CD4-positive, alpha-beta memory T cell (primary cell): ENCODE data around the gene ARL17B. TPM values are rescaled to one million over a fixed set of nuclear protein-coding genes. Genes with fewer than 3 reads are reported as not detected.
"Not testable (repeated sequence)": the region's sequence is repeated elsewhere in the genome, so short reads cannot be mapped to it uniquely, and the experiment has no call there.

Experiments
- CTCF ChIA-PET: fragments of 350-600 bp; sonication (Branson Sonifier 250); formaldehyde crosslinking; loops from one replicate; lab custom pipeline; 2021; ENCODE audit warnings: inconsistent platforms; ENCODE audit not compliant: partially characterized antibody; lab: Charles Lee
- POLR2A ChIA-PET: fragments of 350-600 bp; sonication (Branson Sonifier 250); formaldehyde crosslinking; loops from one replicate; lab custom pipeline; 2021; ENCODE audit not compliant: partially characterized antibody; lab: Charles Lee
- DNase-seq, 5 donors: peaks; one replicate each; pipeline versions ENCODE4 v3.0.0 to v3.0.0-alpha.2; 2020 to 2022; ENCODE audit warnings: mixed read lengths in 1 of 5
- H3K27ac ChIP-seq: one replicate; pipeline ENCODE4 v1.7.0; 2013; ENCODE audit warnings: low read depth, low read length
- H3K27me3 ChIP-seq: 2 replicates; pipeline ENCODE4 v1.7.0; 2013; ENCODE audit warnings: mild to moderate bottlenecking, low read length, moderate library complexity; ENCODE audit not compliant: insufficient read depth
- H3K36me3 ChIP-seq: 2 replicates; pipeline ENCODE4 v1.7.0; 2013; ENCODE audit warnings: mild to moderate bottlenecking, low read length, moderate library complexity; ENCODE audit not compliant: insufficient read depth
- H3K4me1 ChIP-seq: 2 replicates; pipeline ENCODE4 v1.7.0; 2013; ENCODE audit warnings: mild to moderate bottlenecking, low read length, moderate library complexity; ENCODE audit not compliant: insufficient read depth
- H3K4me3 ChIP-seq, 2 donors: one replicate each; pipeline ENCODE4 v1.7.0; 2013; ENCODE audit warnings: low read length in 2 of 2, mild to moderate bottlenecking in 1 of 2
- H3K9me3 ChIP-seq, 2 donors: one replicate each; pipeline ENCODE4 v1.7.0; 2013; ENCODE audit warnings: low read length in 2 of 2, control low read depth in 1 of 2; ENCODE audit not compliant: control insufficient read depth in 1 of 2
- H3K27ac Mint-ChIP-seq, 7 donors: one replicate each; pipeline ENCODE4 v1.8.0; 2020 to 2021; ENCODE audit warnings: mixed read lengths in 7 of 7, mild to moderate bottlenecking in 6 of 7, inconsistent platforms in 3 of 7, moderate library complexity in 3 of 7
- H3K27me3 Mint-ChIP-seq, 2 donors: one replicate each; pipeline ENCODE4 v1.8.0; 2020 to 2021; ENCODE audit warnings: mixed read lengths in 2 of 2
- H3K36me3 Mint-ChIP-seq, 2 donors: one replicate each; pipeline ENCODE4 v1.8.0; 2020 to 2021; ENCODE audit warnings: mixed read lengths in 2 of 2, inconsistent platforms in 1 of 2, mild to moderate bottlenecking in 1 of 2
- H3K4me1 Mint-ChIP-seq, 4 donors: one replicate each; pipeline ENCODE4 v1.8.0; 2020 to 2021; ENCODE audit warnings: mixed read lengths in 4 of 4, mild to moderate bottlenecking in 1 of 4
- H3K4me3 Mint-ChIP-seq, 8 donors: one replicate each; pipeline ENCODE4 v1.8.0; 2020 to 2021; ENCODE audit warnings: mixed read lengths in 8 of 8, mild to moderate bottlenecking in 7 of 8, moderate library complexity in 6 of 8, inconsistent platforms in 3 of 8
- H3K9me3 Mint-ChIP-seq, 8 donors: one replicate each; pipeline ENCODE4 v1.8.0; 2020 to 2021; ENCODE audit warnings: mixed read lengths in 8 of 8, mild to moderate bottlenecking in 5 of 8, inconsistent platforms in 3 of 8, moderate library complexity in 1 of 8
- intact Hi-C: fragments of 100-400 bp; cut with micrococcal nuclease; formaldehyde crosslinking; loops from one replicate; pipeline ENCODE4 v1.15.1; 2023
- polyA plus RNA-seq, 2 donors: library from polyadenylated mRNA; unstranded; fragments of 300-500 nt; fragmentation: Illumina TruSeq; gene quantifications; one replicate each; pipeline ENCODE4 v1.2.3, GENCODE V29; 2021
- total RNA-seq, 2 experiments: library from RNA; stranded (reverse); gene quantifications; one replicate each; pipeline ENCODE4 v1.2.3, GENCODE V29; 2021

ARL17B gene
- total and polyA plus RNA-seq, 4 experiments from 2014 or later = 31.6 to 40.2 (median 37.5) TPM

DNA sequence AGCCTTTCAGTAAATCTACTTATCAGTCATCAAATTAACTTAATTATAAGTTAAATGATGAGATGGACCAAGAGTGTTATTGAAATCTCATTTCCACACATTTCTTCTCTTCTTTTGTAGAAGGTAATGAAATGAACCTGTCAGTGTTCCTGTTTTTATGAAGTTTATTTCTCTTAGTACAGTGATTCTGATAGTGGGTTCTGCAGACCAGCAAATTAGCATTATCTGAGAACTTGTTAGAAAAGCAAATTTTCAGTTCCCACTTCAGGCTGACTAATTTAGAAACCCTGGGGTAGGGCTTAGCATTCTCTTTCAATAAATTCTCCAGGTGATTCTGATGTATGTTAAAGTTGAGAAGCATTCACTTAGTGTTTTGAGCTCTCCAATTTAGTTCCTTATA lies 23.9 kb upstream of the ARL17B start:
- H3K27ac ChIP-seq, H3K27ac Mint-ChIP-seq, H3K9me3 ChIP-seq, H3K27me3 Mint-ChIP-seq, CTCF ChIA-PET, DNase-seq, H3K36me3 Mint-ChIP-seq, POLR2A ChIA-PET, H3K4me1 Mint-ChIP-seq, H3K36me3 ChIP-seq, H3K4me3 Mint-ChIP-seq, H3K4me1 ChIP-seq, intact Hi-C loops, H3K4me3 ChIP-seq, H3K27me3 ChIP-seq, H3K9me3 Mint-ChIP-seq: not testable (repeated sequence)

DNA sequence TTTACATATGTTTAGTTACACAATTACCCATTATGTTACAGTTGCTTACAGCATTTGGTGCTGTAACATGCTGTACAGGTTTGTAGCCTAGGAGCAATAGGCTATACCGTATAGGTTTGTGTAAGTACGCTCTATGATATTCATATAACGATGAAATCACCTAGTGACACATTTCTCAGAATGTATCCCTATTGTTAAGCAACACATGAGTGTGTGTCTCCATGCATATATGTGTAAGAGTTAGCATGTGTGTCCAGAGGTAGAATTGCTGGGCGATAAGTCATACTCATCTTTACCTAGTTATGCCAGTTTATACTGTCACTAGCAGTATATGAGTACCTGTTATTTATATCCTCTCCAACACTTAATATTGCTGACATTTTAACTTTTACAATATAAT lies 21.6 kb upstream of the ARL17B start:
- H3K27me3 Mint-ChIP-seq, H3K9me3 ChIP-seq, DNase-seq, H3K4me3 Mint-ChIP-seq, H3K27ac ChIP-seq, H3K27me3 ChIP-seq, H3K4me1 ChIP-seq, intact Hi-C loops, H3K36me3 ChIP-seq, H3K27ac Mint-ChIP-seq, CTCF ChIA-PET, H3K9me3 Mint-ChIP-seq, H3K4me1 Mint-ChIP-seq, H3K36me3 Mint-ChIP-seq, POLR2A ChIA-PET, H3K4me3 ChIP-seq: not testable (repeated sequence)

DNA sequence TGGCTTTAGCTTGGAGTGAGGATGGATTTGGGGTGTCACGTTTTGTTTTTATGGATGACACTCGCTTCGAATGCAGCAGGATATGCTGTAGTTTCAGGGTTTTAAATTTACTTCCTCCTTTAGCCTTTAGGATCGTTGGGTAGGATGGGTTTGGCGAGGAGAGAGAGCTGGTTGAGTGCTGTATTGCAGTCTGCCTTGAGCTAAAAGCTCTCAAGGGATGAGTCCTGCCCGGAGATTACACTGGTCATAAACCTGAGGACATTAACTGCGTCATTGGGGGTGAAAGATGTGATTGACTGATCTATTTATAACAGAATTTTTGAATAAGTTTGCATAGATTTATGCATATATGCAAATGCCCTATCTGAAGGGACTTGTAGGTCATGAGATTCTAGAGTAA lies 11.9 kb upstream of the ARL17B start:
- H3K4me3 Mint-ChIP-seq, intact Hi-C loops: not testable (repeated sequence)

DNA sequence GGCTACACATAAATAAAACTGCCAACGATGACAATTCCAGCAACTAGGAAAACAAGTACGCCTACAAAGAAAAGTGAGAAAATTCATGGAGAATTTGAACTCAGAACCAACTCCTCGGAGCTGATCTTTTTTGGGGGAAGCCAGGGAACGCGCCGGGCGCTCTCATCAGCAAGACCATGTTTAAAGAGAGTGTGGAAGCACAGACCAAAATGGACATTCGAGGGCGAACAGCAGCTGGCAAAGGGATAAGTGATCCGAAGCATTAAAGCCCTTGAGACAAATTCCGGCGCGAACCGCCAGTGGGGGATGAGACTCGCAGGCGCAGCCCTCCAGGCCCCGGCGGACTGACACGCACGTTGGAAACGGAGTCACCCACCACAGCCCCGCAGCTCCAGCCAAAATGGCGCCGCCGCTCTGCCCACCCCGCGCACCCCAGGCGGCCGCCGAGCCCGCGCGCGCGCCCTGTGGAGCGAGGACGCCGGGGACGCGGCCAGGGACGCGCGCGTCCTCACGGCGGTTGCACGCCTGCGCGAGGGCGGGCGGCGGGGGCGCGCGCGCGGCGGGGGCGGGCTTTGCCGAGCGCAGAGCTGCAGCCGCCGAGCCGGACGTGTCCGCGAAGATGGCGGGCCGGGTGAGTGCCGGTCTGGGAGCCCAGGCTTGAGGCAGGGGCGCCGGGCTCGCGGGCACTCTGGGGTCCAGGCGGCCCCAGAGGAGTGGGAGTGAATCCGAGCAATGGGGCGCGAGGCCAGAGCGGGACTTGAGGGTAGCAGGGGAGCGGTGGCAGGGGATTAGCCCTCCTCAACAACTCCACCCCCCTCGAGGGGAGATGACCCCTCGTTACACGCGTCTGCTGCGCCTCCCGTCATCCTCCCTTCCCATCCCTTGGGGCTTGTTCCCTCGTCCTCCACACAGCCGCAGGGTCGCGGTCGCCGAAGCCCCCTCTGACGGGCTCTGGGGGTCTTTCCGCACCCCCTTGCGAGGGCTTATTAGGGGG lies 11.0 kb upstream of the ARL17B start:
- H3K27me3 Mint-ChIP-seq, H3K4me1 Mint-ChIP-seq, H3K27ac ChIP-seq, H3K27me3 ChIP-seq, DNase-seq, POLR2A ChIA-PET, intact Hi-C loops, H3K4me1 ChIP-seq, CTCF ChIA-PET, H3K27ac Mint-ChIP-seq, H3K36me3 ChIP-seq, H3K4me3 Mint-ChIP-seq, H3K9me3 ChIP-seq, H3K36me3 Mint-ChIP-seq, H3K4me3 ChIP-seq, H3K9me3 Mint-ChIP-seq: not testable (repeated sequence)

More for the DNA sequence above, 11.9 kb upstream of the ARL17B start:
- H3K4me1 Mint-ChIP-seq, H3K36me3 ChIP-seq, DNase-seq, H3K4me3 ChIP-seq, CTCF ChIA-PET, H3K9me3 Mint-ChIP-seq, H3K9me3 ChIP-seq, H3K27me3 Mint-ChIP-seq, H3K36me3 Mint-ChIP-seq, H3K27ac Mint-ChIP-seq, H3K4me1 ChIP-seq, POLR2A ChIA-PET, H3K27ac ChIP-seq, H3K27me3 ChIP-seq: not testable (repeated sequence)

DNA sequence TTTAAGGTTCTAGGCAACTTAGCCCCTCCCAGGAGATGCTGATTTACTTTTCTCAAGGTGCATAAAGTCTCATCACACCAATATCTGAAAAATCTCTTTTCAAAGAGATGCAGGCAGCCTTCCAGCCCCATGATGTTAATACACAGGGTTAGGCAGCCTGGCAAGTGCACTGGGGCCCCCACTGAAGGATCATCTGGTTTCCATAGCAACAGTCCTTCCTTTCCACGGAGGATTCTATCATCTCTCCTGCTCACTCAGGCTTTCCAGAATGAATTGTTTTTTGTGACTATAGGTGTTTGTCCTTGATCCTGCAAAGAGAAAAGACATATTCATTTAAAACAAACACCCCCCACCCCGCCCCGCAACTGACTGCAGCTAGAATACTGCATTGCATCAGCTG lies 6.0 kb upstream of the ARL17B start:
- POLR2A ChIA-PET, H3K36me3 ChIP-seq, H3K27ac Mint-ChIP-seq, H3K4me1 Mint-ChIP-seq, intact Hi-C loops, H3K9me3 Mint-ChIP-seq, H3K27ac ChIP-seq, CTCF ChIA-PET, H3K9me3 ChIP-seq, H3K4me1 ChIP-seq, H3K36me3 Mint-ChIP-seq, H3K27me3 ChIP-seq, H3K4me3 Mint-ChIP-seq, DNase-seq, H3K4me3 ChIP-seq, H3K27me3 Mint-ChIP-seq: not testable (repeated sequence)

- H3K27ac ChIP-seq, H3K27me3 Mint-ChIP-seq, H3K27me3 ChIP-seq, CTCF ChIA-PET, H3K36me3 Mint-ChIP-seq, H3K4me3 ChIP-seq, H3K27ac Mint-ChIP-seq, H3K36me3 ChIP-seq, DNase-seq, H3K4me1 ChIP-seq, H3K9me3 ChIP-seq, POLR2A ChIA-PET, intact Hi-C loops, H3K4me3 Mint-ChIP-seq, H3K9me3 Mint-ChIP-seq, H3K4me1 Mint-ChIP-seq: not testable (repeated sequence)
These were observed 326 bp downstream of the ARL17B start for GRCh38 chr17:46361145-46361735.

GRCh38 chr17:46353856-46354255 lies 7.7 kb downstream of the ARL17B start:
- intact Hi-C loops, H3K36me3 Mint-ChIP-seq, CTCF ChIA-PET: not testable (repeated sequence)

More at GRCh38 chr17:46353856-46354255, 7.7 kb downstream of the ARL17B start:
- H3K9me3 Mint-ChIP-seq, H3K4me3 Mint-ChIP-seq, H3K4me1 ChIP-seq, DNase-seq, H3K27ac Mint-ChIP-seq, H3K4me3 ChIP-seq, H3K27ac ChIP-seq, H3K9me3 ChIP-seq, POLR2A ChIA-PET, H3K27me3 ChIP-seq, H3K4me1 Mint-ChIP-seq, H3K36me3 ChIP-seq, H3K27me3 Mint-ChIP-seq: not testable (repeated sequence)
